H1 (cell line): ENCODE measurements around the gene PEAK3.

ENCODE experiments used
- CREB1 ChIP-seq: IDR thresholded peaks from 2 replicates; pipeline ENCODE4 v1.6.1; 2012; ENCODE audit warnings: inconsistent platforms
- CTCF ChIP-seq, 3 experiments: IDR thresholded peaks; 1 replicate in 2 of 3; 2 replicates in 1 of 3; pipeline versions ENCODE4 v1.5.1 to v1.6.1; 2011; ENCODE audit warnings: low read length in 3 of 3, mild to moderate bottlenecking in 3 of 3, inconsistent platforms in 2 of 3, low read depth in 1 of 3, moderate library complexity in 1 of 3; ENCODE audit not compliant: insufficient read depth in 1 of 3; ENCODE audit errors: control extremely low read depth in 1 of 3
- EGR1 ChIP-seq: IDR thresholded peaks from 2 replicates; pipeline ENCODE4 v1.6.1; 2011; ENCODE audit warnings: low read depth, low read length, borderline replicate concordance
- EZH2 ChIP-seq: fragments of 200-600 bp; sonication (generic); IDR thresholded peaks from 2 replicates; pipeline ENCODE4 v1.7.1; 2012; ENCODE audit warnings: low read depth, mild to moderate bottlenecking, moderate library complexity, low read length, inconsistent platforms; ENCODE audit not compliant: severe bottlenecking
- HDAC6 ChIP-seq: IDR thresholded peaks from one replicate; pipeline ENCODE4 v1.7.1; 2012; ENCODE audit warnings: low read depth, mild to moderate bottlenecking, inconsistent platforms, low read length, moderate library complexity
- JUN ChIP-seq: IDR thresholded peaks from 2 replicates; pipeline ENCODE4 v1.6.1; 2011; ENCODE audit warnings: low read depth, mild to moderate bottlenecking, improper control_type of control experiment, low read length
- JUND ChIP-seq: IDR thresholded peaks from 2 replicates; pipeline ENCODE4 v1.6.1; 2011; ENCODE audit warnings: mild to moderate bottlenecking, improper control_type of control experiment, low read length
- MAFK ChIP-seq: IDR thresholded peaks from 2 replicates; pipeline ENCODE4 v1.6.1; 2012; ENCODE audit warnings: low read depth, mild to moderate bottlenecking, improper control_type of control experiment, low read length
- MAX ChIP-seq: IDR thresholded peaks from 2 replicates; pipeline ENCODE4 v1.6.1; 2012; ENCODE audit warnings: inconsistent platforms
- POLR2A ChIP-seq, 2 experiments: IDR thresholded peaks; 1 replicate in 1 of 2; 2 replicates in 1 of 2; pipeline ENCODE4 v1.6.1; 2011; ENCODE audit warnings: low read depth in 2 of 2, low read length in 2 of 2, mild to moderate bottlenecking in 2 of 2; ENCODE audit errors: control extremely low read depth in 1 of 2
- SIN3A ChIP-seq, 2 experiments: IDR thresholded peaks in 1 of 2; conservative IDR thresholded peaks in 1 of 2; 2 replicates each; pipeline ENCODE4 v1.6.1; 2011 to 2012; ENCODE audit warnings: low read length in 2 of 2, improper control_type of control experiment in 1 of 2, low read depth in 1 of 2, mild to moderate bottlenecking in 1 of 2
- SIRT6 ChIP-seq: IDR thresholded peaks from one replicate; pipeline ENCODE4 v1.7.1; 2012; ENCODE audit warnings: low read length, inconsistent platforms
- SUZ12 ChIP-seq: fragments of 200-600 bp; sonication (generic); IDR thresholded peaks from 2 replicates; pipeline ENCODE4 v1.6.1; 2012; ENCODE audit warnings: mild to moderate bottlenecking, inconsistent platforms, low read length, moderate library complexity, mixed read lengths
- ZNF274 ChIP-seq: IDR thresholded peaks from 2 replicates; pipeline ENCODE4 v1.7.0; 2012; ENCODE audit warnings: low read length, borderline replicate concordance; ENCODE audit errors: extremely low read depth

- TF ChIP-seq CTCF (IDR thresholded peaks at IDR 0.05; ENCODE audit: control extremely low read depth in 1 of 3, insufficient read depth in 1 of 3, low read depth in 1 of 3, low read length in 3 of 3): no peak
- TF ChIP-seq SIN3A (conservative IDR thresholded peaks at IDR 0.05 in 1 of 2, IDR thresholded peaks at IDR 0.05 in 1 of 2; ENCODE audit: low read depth in 1 of 2, low read length in 2 of 2): no peak
- TF ChIP-seq POLR2A (IDR thresholded peaks at IDR 0.05; ENCODE audit: control extremely low read depth in 1 of 2, low read depth in 2 of 2, low read length in 2 of 2): no peak
- no peak for TF ChIP-seq MAX
- no peak for TF ChIP-seq CREB1
- no peak for TF ChIP-seq JUND
- no peak for TF ChIP-seq MAFK
- no peak for TF ChIP-seq EZH2
- no peak for TF ChIP-seq JUN
- no peak for TF ChIP-seq EGR1
- no peak for TF ChIP-seq HDAC6
- no peak for TF ChIP-seq SIRT6
- TF ChIP-seq ZNF274: no peak
- TF ChIP-seq SUZ12: no peak
Observed at GRCh38 chr19:2226051-2226839, 55.7 kb downstream of the PEAK3 start.
